Activated CD4-positive, alpha-beta T cell treated with anti-CD3 and anti-CD28 coated beads, Interleukin-2, Interleukin-6, amounts not matched to agents 100 ng/mL and 50 ng/mL, durations not matched to agents 16 hours and 8 hours (primary cell): ENCODE measurements around the gene SPANXN1.
"Not testable (repeated sequence)": the region's sequence is repeated elsewhere in the genome, so short reads cannot be mapped to it uniquely, and the experiment has no call there.

Experiments used
- DNase-seq: peaks from one replicate; pipeline ENCODE4 v3.0.0-alpha.2; 2020

The SPANXN1 gene

GRCh38 chrX:145247203-145247602 is at the start of gene SPANXN1:
SPANXN1 (plus strand) TSS chrX:145247503; CDS start chrX:145247587, 84 bp downstream.
- DNase-seq = not testable (repeated sequence)

- no peak for DNase-seq
These were observed 48.2 kb upstream of the SPANXN1 start for GRCh38 chrX:145199078-145199477.

GRCh38 chrX:145213504-145213903 is 33.8 kb upstream of the SPANXN1 start:
- peak; percentile 41 for DNase-seq

- DNase-seq = peak; percentile 53
These were observed 44.9 kb downstream of the SPANXN1 start for GRCh38 chrX:145292218-145292617.
